Measurements from ENCODE around the gene PRKG1.
"Not testable (repeated sequence)": the region's sequence is repeated elsewhere in the genome, so short reads cannot be mapped to it uniquely, and the experiment has no call there.

Gene PRKG1

GRCh38 chr10:51270936-51271530 is 196.7 kb downstream of the PRKG1 start:
- no peak for DNase-seq (ENCODE audit: low spot score)

GRCh38 chr10:51272099-51272498 is 197.8 kb downstream of the PRKG1 start:
- not testable (repeated sequence) for DNase-seq (ENCODE audit: low spot score)

- DNase-seq (ENCODE audit: low spot score) = no peak
Measured at GRCh38 chr10:51272555-51272954, 198.3 kb downstream of the PRKG1 start.

GRCh38 chr10:51273574-51273973 is 199.3 kb downstream of the PRKG1 start:
- no peak for DNase-seq (ENCODE audit: low spot score)

- not testable (repeated sequence) for DNase-seq (ENCODE audit: low spot score)
Measured at GRCh38 chr10:51276097-51276496, 201.8 kb downstream of the PRKG1 start.

- not testable (repeated sequence) for DNase-seq (ENCODE audit: low spot score)
Measured at GRCh38 chr10:51281387-51281786, 207.1 kb downstream of the PRKG1 start.

- no peak for DNase-seq (ENCODE audit: low spot score)
Measured at GRCh38 chr10:51285601-51286000, 211.3 kb downstream of the PRKG1 start.

GRCh38 chr10:51288511-51288910 is 214.2 kb downstream of the PRKG1 start:
- no peak for DNase-seq (ENCODE audit: low spot score)

- no peak for DNase-seq (ENCODE audit: low spot score)
Measured at GRCh38 chr10:51289519-51289918, 215.2 kb downstream of the PRKG1 start.

GRCh38 chr10:51291961-51292360 is 217.7 kb downstream of the PRKG1 start:
- no peak for DNase-seq (ENCODE audit: low spot score)

GRCh38 chr10:51297438-51297837 is 223.2 kb downstream of the PRKG1 start:
- DNase-seq (ENCODE audit: low spot score) = peak; percentile 61

- DNase-seq (ENCODE audit: low spot score) = no peak
Measured at GRCh38 chr10:51300617-51301304, 226.5 kb downstream of the PRKG1 start.

- DNase-seq (ENCODE audit: low spot score) = peak; percentile 19
Measured at GRCh38 chr10:51301644-51302043, 227.4 kb downstream of the PRKG1 start.

- no peak for DNase-seq (ENCODE audit: low spot score)
Measured at GRCh38 chr10:51302316-51302715, 228.0 kb downstream of the PRKG1 start.

GRCh38 chr10:51308116-51308515 is 233.8 kb downstream of the PRKG1 start:
- DNase-seq (ENCODE audit: low spot score) = no peak

GRCh38 chr10:51311228-51311627 is 236.9 kb downstream of the PRKG1 start:
- DNase-seq (ENCODE audit: low spot score) = peak; percentile 6

- DNase-seq (ENCODE audit: low spot score) = no peak
Measured at GRCh38 chr10:51312817-51313216, 238.5 kb downstream of the PRKG1 start.

GRCh38 chr10:51313251-51313650 is 239.0 kb downstream of the PRKG1 start:
- no peak for DNase-seq (ENCODE audit: low spot score)

- DNase-seq (ENCODE audit: low spot score) = no peak
Measured at GRCh38 chr10:51313773-51314478, 239.6 kb downstream of the PRKG1 start.

GRCh38 chr10:51314481-51314880 is 240.2 kb downstream of the PRKG1 start:
- DNase-seq (ENCODE audit: low spot score) = no peak

- no peak for DNase-seq (ENCODE audit: low spot score)
Measured at GRCh38 chr10:51318399-51319172, 244.3 kb downstream of the PRKG1 start.

- no peak for DNase-seq (ENCODE audit: low spot score)
Measured at GRCh38 chr10:51319173-51319435, 244.8 kb downstream of the PRKG1 start.

GRCh38 chr10:51321300-51321699 is 247.0 kb downstream of the PRKG1 start:
- DNase-seq (ENCODE audit: low spot score) = no peak

Measured in kidney tubule cell (primary cell).